Raji (cell line): Measurements from ENCODE around the gene GSAP.

Source experiments
- POLR2A ChIP-seq: IDR thresholded peaks from 2 replicates; pipeline ENCODE4 v1.6.1; 2011; ENCODE audit warnings: low read depth, low read length, control low read depth; ENCODE audit not compliant: insufficient read depth

The GSAP gene

GRCh38 chr7:77265666-77266065 lies 150.5 kb downstream of the GSAP start:
- no peak for TF ChIP-seq POLR2A

- TF ChIP-seq POLR2A: no peak
Observed at GRCh38 chr7:77262316-77262715, 153.8 kb downstream of the GSAP start.
